Glomerular visceral epithelial cell (primary cell): ENCODE results near the gene PIH1D1.

ENCODE experiments used
- DNase-seq: peaks from one replicate; pipeline ENCODE4 v3.0.0-alpha.2; 2016; ENCODE audit errors: extremely low spot score

The PIH1D1 gene

GRCh38 chr19:49420227-49420626 is 31.4 kb downstream of the PIH1D1 start:
- no peak for DNase-seq

DNA sequence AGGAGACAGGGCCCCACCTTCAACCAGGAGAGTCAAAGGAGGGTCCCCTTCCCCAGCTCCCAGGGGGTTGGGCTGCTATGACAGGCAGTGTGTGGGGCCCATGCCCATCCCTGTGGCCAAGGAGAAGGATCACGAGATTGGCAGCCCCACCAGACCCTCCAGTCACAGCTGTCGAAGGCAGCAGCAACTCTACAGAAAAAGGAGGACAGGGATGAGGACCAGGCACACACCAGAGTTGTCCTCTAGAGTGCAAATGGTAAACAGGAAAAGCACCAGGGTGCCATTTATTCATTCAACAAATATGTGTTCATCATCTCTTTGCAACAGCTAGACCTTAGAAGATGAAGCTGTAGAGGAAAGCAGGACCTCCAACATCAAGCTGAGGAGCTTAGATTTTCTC is 32.4 kb downstream of the PIH1D1 start:
- no peak for DNase-seq

DNA sequence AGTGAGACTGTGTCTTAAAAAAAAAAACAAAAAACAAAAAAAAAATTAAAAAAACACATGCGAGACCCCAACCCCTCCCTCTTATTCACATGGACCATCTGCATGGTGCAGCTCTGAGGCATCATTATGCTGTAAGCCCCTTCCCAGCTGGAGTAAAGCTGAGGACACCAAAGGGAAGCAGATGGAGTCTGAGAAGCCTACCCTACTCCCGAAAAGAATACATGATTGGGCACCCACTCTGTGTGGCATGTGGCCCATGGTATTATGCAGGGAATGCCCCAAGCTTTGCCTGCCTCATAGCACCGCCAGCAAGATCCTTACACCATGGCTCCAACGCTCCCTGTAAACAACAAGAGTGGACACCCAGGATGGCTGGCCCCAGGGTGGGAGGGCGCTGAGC is 33.1 kb downstream of the PIH1D1 start:
- DNase-seq = no peak

- no peak for DNase-seq
These were observed 34.5 kb downstream of the PIH1D1 start for GRCh38 chr19:49417088-49417487.

DNA sequence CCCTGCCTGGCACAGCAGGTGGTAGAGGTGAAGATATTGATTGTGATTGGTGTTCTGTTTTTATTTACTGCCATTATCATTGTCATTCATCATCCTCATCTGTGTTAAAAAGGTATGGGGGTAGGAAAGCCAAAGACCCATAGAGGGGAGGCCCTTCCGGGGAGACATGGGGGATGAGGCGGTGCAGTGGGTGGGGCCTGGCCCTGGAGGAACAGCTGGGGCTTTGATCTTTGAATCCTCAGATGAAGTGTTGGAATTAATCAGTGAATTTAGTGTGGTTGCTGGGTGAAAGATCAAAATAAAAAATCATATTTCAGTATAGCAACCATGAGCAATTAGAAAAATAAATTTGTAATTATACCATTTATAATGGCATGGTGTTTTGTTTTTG is 35.8 kb downstream of the PIH1D1 start:
- DNase-seq = no peak

GRCh38 chr19:49415102-49415809 is 36.4 kb downstream of the PIH1D1 start:
- no peak for DNase-seq

DNA sequence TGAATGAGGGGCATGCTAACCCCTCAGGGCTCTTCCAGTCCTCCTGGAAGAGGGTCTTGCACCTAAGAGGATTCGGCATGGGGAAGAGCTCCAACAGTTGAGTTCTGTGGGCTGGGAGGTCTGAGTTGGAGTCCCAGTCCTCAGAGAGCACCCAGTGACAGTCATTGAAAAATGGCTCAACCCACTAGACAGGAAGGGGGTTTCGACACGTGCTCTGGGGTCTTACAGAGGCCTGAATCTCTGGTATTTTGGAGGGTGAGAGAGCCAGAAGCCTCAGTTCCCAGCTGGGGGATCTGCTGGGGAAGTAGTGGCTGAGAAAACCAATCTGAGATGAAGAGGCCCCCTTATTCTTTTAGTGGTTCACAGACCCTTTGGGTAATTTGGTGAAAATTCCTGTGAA is 37.4 kb downstream of the PIH1D1 start:
- DNase-seq = no peak

DNA sequence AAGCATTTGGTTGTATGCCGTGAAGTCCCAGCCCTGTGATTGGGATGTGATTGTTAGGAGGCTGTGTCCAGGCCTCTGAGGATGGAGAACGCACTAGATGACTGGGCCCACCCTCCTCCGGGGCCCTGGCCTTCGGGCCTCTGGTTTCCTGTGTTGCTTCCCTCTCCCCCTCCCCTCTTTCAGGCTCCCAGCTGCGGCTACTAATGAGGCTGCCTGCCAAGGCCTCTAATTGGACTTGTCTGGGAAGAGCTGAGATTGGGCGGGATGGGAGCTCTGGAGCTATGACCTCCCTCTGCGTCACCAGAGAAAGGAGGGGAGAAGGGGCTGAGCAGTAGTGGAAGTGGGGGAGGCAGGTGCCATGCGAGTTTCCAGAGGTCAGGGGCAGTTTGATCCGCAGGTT is 38.3 kb downstream of the PIH1D1 start:
- DNase-seq = no peak

GRCh38 chr19:49411681-49412326 is 39.8 kb downstream of the PIH1D1 start:
- no peak for DNase-seq

DNA sequence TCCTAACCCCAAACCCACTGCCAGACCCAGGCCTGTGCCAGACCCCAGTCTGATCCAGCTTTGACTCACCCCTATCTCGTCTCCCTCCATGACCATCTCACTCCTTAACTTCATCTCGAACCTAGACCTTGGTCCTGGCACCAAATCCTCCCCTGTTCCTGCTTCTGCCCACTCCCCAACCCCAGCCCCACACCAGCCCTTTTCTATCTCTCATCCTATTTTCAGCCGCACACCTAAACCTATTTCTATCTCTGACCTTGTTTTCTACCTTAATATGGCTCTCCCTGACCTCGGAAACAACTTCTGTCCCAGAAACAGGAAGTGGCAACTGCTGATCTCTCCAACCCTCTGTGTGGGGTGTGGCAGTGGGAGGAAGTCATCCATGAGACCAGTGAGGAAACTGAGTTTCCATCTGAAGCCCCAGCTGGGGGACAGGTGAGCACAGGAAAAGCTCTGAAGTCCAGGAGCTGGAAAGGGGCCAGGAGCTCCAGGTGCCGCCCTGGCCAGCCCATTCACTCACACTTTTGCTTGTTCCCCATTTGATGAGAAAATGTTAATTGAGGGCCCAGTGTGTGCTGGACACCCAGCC is 42.1 kb downstream of the PIH1D1 start:
- no peak for DNase-seq

GRCh38 chr19:49408816-49409440 is 42.7 kb downstream of the PIH1D1 start:
- DNase-seq = peak; percentile 50

DNA sequence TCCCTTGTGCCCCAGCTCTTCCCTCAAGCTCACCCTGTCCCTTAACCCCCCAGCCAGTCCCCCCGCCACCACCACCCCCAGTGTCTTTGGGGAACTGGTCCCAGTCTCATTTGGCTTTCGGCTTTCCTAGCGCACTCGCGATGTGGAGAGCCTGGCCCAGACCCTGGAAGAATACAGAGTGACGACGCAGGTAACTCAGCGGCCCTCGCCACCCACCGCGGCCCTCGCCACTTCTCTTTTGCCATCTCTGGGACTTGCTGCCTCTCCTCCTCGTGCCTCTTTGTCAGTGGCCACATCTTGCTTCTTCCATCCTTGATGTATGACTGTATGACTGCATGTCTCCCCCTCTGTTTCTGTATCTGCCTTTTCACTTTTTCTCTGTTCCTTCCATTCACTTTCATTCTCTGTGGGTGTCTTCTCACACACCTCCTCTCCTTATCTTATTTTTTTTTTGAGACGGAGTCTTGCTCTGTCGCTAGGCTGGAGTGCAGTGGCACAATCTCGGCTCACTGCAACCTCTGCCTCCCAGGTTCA is 44.1 kb downstream of the PIH1D1 start:
- DNase-seq = no peak

GRCh38 chr19:49407079-49407478 is 44.5 kb downstream of the PIH1D1 start:
- no peak for DNase-seq

- no peak for DNase-seq
These were observed 48.0 kb downstream of the PIH1D1 start for GRCh38 chr19:49403404-49404187.

- no peak for DNase-seq
These were observed 51.6 kb downstream of the PIH1D1 start for GRCh38 chr19:49400029-49400428.

GRCh38 chr19:49398931-49399330 is 52.7 kb downstream of the PIH1D1 start:
- DNase-seq = no peak

- no peak for DNase-seq
These were observed 53.5 kb downstream of the PIH1D1 start for GRCh38 chr19:49398001-49398615.

DNA sequence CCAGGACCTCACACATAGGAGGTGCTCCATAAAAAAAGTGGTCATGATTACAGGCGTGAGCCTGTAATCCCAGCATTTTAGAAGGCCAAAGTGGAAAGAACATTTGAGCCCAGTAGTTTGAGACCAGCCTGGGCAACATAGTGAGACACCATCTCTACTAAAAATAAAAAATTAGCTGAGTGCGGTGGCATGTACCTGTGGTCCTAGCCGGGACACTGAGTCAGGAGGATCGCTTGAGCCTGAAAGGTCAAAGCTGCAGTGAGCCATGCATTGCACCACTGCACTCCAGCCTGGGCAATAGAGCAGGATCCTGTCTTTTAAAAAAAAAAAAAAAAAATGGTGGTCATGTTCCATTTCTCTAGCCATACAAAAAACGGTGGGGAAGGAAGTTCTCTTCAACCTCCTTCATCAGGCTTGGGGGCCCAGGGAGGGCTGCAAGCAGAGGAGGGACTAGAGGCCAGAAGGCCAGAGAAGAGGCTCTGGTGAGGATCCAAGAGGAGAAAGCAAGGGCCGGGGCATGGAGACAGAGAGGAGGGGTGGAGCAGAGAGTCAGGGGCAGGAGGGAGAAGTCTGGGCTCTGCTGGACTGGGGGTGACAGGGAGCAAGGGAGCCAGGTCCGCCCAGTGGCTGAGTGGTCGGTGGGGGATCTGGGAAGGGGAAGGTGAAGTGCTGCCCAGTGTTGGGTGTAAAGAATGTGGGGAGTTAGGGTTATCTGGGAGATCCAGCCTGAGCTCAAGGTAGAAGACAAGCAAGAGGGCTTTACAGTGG is 54.7 kb downstream of the PIH1D1 start:
- no peak for DNase-seq
